GM21447 (cell line): Measurements from ENCODE around the gene PRKCA.
"Not testable (repeated sequence)": the region's sequence is repeated elsewhere in the genome, so short reads cannot be mapped to it uniquely, and the experiment has no call there.

ENCODE experiments used
- ATAC-seq: cut with Tn5 transposase; IDR thresholded peaks from one replicate; pipeline ENCODE4 v1.9.1; 2021; ENCODE audit not compliant: unreplicated experiment

Gene PRKCA

DNA sequence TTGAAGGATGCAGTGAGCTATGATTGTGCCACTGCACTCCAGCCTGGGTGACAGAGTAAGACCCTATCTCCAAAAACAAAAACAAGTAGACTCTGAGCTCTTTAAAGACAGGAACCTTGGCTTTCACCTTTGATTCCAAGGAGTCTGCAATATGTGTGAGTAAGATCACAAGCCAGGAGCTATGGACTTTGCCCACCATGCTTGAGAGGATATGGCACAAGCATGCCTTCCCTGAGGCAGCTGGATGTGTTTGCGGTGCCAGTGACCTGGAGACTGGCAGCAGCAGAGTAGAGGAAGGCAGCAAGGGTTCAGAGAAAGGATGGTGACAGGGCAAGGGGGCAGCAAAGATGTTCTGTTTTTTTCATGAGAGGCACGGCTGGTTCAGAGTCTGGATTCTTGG, 14.5 kb upstream of the PRKCA start:
- no peak for ATAC-seq

DNA sequence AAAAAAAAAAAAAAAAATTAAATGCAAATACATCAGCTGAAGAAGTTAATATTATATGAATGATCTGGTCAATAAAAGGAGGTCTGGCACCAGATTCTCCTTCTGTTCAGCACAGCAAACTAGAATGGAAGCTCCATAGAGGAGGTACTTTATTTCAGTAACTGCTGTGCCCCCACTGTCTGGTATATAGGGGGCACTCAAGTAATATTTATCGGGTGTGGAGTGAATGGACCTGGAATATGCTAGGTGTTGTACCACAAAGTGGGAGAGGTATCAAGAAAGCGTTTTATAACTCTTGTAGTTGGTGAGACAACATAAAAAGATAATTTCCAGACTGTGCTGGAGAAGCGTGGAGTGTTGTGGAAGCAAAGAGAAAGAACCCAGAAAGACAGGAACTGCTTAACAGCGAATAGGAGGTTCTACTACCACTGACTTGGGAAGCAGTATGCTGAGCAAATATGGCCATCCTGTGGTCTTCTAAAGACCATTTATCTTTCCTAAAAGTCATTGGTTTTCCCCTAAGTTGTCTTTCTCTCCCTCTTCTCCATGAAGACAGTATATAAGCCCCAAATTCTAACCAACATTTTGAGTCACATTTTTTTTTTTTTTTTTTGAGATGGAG, 12.2 kb upstream of the PRKCA start:
- no peak for ATAC-seq

DNA sequence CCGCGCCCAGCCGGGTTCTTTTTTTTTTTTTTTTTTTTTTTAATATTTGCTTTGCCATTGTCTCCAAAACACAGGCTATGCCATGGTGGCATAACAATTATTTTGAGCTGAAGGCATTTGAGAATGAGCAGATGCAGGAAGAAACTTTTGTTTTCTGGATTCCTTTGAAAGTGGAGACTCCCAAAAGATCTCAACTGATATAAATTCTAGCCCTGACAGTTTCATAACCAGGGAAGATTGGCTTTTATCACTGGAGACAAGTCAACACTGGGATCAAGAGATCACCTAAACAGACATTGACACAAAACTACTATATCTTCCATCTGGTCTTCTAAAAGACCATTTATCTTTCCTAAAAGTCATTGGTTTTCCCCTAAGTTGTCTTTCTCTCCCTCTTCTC, 10.1 kb upstream of the PRKCA start:
- ATAC-seq, result no peak

DNA sequence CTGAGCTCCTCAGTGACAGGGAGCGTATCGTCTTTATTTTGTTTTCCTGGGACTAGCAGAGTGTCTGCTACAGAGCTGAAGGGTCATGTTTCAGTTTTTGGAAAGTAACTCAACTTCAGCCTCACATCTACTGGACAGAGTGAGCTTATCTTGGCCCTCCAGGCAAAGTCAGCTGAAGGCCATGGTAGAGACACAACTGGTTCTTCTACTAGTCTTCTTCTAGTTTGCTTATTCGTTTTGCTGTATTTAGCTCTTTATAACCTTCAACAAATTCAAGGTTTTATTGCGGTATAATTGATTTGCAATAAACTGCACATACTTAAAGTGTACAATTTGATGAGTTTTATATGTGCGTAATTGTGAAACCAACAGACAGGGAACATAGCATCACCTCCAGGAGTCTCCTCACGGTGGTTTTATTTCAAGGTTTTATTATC, 6.1 kb upstream of the PRKCA start:
- ATAC-seq, result no peak

DNA sequence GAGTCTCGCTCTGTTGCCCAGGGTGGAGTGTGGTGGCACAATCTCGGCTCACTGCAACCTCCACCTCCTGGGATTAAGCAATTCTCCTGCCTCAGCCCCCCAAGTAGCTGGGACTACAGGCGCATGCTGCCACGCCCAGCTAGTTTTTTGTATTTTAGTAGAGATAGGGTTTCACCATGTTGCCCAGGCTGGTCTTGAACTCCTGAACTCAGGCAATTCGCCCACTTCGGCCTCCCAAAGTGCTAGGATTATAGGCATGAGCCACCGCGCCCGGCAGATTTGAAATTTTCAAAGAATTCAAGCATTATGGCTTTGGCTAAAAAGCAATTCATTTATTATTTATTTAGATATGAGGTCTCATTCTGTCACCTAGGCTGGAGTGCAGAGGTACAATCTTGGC, 5.0 kb upstream of the PRKCA start:
- ATAC-seq, result not testable (repeated sequence)

DNA sequence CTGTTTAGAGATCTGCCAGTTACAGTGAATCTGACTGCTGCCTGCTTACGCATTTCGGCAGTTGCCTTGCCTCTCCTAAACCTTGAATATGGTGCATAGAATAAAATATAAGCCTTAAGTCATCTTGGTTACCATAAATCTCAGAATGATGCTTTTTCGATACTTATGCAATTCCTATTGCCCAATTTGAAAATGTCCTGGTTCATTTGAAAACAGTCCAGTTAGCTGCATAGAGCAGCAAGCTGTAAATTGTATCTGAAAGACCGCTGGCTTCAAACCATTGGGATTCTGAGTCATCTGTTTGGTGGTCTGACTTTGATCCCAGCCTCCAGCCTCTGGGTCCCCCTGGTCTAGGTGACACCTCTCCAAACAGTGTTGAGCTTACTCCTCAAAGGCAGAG, 2.7 kb upstream of the PRKCA start:
- ATAC-seq, result no peak

DNA sequence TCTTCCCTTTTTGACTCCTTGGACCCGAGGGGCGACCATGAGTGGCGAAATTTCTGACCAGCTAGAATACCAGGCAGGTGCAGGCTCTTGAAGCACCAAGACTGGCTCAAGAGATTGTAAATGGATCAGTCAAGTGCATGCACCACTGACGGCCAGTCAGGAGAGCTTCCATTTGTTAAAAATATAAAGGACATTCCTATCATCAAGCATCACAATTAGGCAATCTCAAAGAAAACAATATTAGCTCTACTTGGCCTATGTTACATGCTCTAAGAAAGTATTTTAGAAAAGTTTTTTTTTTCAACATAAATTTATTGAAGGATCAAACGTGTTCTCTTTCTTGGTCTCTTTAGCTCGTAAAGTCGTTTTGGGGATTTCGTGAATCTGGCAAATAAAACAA, 1.5 kb upstream of the PRKCA start:
- no peak for ATAC-seq

DNA sequence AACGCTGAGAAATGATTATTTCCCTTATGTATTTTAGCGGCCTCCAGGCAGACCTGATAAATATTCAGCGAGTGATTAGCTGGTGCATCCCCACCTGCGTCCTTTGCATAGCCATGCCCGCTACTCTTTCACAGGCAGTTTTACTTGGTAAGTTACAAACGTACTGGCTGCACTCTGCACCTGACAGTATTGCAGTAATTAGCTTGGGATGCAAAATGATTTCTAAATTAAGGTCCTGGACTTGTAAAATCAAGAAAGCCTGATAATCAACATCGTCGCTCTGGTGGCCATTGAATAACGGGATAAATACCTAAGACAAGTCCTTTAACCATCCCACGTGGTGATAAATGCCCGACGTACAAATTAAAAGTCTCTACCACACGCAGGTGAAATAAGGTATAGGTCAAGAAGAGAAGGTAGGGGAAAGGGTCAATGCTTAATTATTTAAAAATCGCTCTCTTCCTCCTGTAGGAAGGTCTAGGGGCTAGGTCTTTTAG, 998 bp upstream of the PRKCA start:
- no peak for ATAC-seq

DNA sequence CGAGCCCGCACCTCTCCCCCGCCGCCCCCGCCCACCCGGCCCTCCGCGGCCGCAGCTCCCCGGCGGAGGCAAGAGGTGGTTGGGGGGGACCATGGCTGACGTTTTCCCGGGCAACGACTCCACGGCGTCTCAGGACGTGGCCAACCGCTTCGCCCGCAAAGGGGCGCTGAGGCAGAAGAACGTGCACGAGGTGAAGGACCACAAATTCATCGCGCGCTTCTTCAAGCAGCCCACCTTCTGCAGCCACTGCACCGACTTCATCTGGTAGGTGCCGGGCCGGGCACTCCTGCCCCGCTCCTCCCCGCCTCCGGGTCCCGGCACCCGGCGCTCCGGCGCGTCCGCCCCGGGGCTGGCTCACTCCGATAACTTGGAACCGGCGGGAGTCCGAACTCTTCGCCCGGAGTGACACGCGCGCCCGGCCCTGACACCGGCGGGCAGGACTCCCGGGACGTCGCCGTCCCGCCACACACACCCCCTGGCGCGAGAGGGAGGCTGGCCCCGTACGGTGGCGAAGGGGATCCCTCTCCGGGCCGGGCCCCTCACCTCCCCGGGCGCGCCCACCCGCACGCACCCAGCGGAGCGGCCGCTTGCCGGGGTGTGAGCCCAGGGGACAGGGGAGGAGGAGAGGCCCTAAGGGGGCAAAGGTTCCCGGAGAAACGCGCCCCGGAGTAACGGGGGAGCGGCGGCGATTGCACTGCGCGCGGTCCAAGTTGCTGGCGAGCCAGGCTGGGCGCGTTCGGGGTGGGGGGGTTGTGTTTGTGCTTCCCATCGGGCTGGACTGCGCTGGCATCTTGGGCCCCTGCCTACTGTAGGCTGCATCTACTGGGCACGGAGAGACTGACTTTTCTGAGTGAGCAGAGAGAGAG, 581 bp downstream of the PRKCA start:
- peak; percentile 24 for ATAC-seq

DNA sequence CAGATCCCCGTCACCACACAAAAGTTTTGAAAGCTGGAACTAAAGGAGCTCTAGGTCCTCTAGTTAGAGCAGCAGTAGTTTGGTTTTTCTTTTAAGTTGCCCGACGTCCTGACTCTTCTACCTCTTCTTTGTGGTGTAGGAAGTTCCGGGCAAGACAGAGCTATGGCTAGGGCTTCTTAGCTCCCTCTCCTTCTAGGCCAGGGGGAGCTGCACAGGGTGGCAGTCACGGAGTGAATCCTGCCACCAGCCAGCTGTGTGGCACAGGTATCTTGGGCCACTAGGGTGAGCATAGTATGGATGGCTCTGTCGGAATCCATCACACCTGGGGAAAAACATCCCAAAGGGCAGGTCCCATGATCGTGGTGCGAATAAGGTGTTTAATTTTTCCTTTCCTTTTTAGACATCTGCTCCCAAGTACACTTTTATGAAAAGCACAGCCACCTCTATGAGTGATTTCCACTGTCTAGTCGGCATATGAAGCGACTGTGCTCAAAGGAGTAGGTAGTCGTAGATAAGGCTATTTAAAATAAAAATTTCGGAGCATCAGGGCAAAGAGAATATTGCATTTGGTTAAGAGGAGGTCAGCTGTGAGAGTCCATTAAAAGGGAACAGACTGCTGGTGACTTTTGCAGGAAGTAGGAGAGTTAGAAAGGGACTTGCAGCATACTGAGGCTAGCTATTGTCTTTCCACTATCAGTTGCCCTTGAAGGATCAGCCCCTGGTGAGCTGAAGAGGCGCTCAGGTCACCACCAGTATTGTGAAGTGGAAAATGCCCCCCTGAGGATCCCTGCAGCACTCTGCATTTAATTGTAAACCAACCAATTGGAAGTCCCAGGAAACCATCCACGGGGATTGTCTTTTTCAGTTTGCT, 2.1 kb downstream of the PRKCA start:
- ATAC-seq, result no peak

DNA sequence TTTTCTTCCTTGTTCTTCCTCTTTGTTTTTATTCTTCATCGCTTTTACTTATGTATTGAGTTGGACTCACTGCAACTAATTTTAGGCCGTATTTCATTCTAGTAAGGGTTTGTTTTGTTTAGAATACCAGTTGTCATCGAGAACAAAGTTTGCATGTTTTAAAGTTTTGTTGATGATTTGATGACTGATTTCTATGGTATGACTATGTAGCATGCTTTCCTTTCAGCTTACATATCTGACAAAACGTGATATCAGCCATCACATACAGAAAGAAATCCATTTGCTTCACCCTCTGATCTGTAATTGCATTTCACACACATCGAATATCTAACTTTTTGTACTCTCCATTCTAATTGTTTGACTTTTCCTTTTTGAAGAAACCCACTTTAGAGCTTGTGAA, 4.0 kb downstream of the PRKCA start:
- no peak for ATAC-seq

DNA sequence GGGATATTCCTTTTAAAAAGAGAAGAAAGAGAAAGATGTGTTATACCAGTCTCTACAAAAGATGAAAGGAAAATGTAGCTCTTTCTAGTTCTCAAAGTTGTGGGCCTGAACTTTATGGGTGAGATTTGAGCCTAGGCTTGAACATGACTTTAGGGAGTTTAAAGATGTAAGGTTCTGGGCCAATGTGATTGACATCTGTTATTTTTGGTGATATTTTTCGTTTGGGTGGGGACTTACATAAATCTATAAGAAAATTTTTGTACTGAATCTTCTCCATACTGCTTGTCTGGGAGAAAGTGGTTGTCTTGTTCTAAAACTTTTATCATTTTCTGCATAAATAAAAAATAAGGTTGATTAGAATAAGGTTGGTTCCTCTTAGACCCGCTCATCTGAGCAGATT, 4.8 kb downstream of the PRKCA start:
- no peak for ATAC-seq

DNA sequence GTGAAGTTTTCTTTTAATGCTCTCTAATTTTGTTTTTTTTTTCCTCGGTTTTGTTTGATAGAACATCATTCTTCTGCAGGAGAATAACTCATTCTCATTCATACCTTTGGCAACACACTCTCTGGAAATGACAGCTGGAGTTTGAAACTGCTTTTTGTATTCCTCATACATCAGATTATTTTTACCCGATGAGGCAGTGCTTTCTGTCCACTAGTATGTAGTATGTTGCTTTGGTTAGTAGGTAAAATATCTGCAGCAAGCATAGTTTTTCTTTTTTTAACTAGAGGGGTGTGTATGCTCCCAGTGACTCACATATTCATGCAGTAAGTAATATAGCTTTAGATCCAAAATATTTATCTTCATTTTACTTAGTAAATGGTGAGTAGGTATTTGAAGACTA, 6.4 kb downstream of the PRKCA start:
- no peak for ATAC-seq

DNA sequence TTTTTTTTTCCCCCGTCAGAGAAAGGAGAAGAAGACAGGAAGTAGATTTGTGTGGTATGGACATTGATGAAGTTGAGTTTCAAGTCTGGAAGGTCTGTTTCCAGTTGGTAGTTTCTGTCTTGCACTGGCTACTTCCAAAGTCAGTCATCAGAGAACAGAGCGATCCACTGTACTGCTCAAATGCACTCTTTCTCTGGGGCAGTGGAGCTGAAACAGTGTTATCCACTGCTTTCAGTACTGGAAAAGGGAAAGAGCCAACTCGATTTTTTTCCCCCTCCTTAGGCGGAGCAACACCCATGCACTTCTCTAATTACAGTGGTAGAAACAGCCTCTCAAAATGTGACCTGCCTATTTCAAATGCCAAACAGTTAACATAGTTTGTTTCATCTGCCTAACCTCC, 7.4 kb downstream of the PRKCA start:
- no peak for ATAC-seq

DNA sequence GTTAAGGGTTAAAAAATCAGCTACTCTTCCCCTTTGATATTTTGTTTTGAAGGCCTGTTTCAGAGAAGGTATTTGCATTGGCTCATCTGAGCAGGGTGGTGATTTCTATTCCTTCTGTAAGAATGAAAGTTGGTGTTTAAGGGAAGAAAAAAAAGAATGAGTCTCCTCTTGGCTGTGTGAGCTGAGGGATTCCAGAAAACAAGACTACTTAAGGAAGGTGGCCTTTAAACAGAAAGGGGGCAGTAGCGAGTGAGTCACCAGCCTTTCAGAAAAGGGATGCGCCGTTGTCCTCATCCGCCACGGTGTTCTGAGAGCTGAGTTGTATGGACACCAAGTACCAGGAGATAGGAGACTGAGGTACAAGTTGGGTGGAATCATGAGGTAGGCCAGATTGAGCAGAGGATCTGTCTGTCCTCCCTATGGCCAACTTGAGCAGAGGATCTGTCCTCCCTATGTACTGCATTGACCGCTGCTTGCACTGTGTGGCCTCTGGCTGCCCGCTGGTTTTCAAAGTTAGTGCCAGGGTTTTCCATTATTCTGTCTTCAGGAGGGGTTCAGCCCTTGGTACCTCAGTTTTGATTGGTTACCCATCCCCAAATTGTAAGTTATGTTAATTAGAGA, 8.2 kb downstream of the PRKCA start:
- ATAC-seq, result no peak

DNA sequence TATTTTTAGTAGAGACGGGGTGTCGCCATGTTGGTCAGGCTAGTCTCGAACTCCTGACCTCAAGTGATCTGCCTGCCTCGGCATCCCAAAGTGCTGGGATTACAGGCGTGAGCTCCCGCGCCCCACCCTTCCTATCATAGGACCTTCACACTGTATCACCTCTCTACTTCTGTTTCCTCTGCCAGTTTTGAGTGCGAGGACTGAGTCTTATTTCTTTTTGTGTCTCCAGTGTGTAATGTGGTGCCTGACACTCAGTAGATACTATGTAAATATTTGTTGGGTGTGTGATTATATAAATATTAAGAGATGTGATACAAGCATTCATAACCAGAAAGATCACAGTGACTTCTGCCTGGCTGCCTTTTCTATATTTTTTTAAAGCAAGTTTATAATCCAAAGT, 10.5 kb downstream of the PRKCA start:
- no peak for ATAC-seq

DNA sequence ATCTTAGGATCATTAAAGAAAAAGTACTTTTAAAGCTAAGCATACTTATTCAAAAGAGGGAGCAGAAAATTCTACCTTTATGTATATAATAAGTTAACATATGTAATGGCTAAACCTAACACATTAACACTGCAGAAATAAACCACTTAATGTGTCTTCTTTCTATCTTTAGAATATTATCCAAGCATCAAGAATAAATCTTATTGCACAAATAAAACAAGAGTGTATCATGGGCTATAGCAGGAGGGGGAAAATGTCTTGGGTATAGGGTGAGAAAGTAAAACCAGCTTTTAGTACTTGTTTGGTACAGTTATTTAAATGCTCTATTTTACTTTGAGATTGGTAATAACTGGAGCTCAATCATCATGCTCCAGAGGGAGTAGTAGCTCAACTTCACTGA, 10.9 kb downstream of the PRKCA start:
- ATAC-seq, result no peak

DNA sequence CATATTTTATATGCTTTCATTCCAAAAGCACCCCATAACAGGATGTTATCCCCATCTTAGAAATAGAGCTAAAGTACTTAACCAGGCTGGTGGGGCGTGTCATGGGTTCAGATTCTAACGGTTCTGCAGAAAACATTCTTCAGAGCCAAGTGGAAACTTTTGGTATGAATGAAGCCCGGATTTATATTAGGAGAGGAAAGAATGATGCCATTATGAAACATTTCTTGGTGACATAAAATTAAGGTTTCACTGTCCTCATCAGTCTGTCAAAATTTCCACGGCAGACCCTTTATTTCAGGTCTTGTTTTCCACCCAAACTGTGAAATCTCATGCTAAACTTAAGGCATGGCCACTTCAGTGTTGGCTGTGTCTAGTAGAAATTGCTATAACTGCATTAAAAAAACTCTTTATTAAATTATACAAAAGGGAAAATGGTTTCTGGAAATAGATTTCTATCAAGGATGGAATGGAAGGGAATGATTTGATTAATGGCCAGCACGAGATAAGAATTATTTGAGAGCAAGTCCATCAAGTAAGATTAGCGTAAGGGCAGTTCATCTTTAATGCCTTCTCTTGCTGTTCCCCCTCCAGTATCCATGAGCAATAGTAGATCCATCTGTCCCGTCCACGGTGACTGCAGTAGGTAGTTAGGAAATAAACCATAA, 11.7 kb downstream of the PRKCA start:
- no peak for ATAC-seq

DNA sequence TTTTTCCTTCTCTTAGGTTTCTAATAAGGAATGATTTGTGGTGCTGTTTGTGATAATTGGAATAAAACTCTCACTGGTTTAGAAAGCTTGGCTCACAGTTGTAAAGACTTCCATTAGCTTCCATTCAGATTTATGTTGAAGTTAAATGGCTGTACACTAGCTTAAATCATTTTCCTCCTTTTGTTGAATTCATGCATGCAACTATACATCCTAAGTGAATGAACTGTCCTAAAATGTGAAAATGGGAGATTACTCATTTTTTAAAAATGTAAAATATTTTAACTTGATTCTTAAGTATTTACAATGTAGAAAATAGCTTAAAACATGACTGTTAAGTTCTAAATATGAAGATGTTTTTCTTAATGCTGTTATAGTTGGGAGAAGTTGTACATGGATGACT, 15.2 kb downstream of the PRKCA start:
- no peak for ATAC-seq

DNA sequence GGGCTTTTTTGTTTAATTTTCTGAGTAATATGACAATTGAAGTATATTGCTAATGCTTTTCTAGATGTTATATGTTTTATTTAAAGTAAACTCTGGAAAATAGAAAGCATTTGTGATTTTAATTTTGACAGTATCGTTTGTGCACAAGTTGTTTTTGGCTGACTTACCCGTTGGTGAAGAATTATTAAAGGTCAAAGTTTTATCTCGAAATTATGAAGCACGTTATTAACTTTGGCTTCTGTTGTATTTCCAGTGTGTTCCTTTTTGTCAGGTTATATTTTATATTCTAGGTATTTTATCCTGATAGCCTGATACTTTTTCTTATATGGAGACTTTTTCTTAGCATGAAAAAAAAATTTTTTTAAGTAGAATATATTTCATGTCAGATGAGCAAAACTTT, 16.8 kb downstream of the PRKCA start:
- ATAC-seq, result no peak

DNA sequence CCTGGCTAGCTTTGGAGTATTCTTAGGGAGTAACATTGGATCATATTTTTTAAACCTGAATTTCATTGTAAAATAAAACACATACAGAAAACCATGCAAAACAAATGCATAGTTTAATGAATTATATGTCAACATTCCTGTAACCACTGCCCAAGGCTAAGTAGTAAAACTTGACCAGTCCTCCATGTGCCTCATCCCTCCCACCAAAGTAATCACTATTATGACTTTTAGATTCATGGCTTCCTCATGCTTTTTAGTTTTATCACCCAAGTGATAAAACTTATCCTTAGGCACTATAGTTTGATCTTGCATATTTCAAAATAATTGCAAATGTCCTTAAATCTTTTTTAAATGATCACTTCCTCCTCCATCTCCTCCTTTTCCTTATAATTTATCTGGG, 20.4 kb downstream of the PRKCA start:
- no peak for ATAC-seq
